NB4 (cell line): ENCODE results near the gene CCDC121.

Experiments used
- MYC ChIP-seq: IDR thresholded peaks from 2 replicates; pipeline ENCODE4 v1.6.1; 2011; ENCODE audit warnings: low read depth, low read length
- TF ChIP-seq, protein P1 (sequence below): IDR thresholded peaks from one replicate; pipeline ENCODE4 v1.5.1; 2012; ENCODE audit warnings: low read depth, low read length
- TF ChIP-seq, protein P2 (sequence below): IDR thresholded peaks from 2 replicates; pipeline ENCODE4 v1.6.1; 2011; ENCODE audit warnings: low read depth, low read length

DNA sequence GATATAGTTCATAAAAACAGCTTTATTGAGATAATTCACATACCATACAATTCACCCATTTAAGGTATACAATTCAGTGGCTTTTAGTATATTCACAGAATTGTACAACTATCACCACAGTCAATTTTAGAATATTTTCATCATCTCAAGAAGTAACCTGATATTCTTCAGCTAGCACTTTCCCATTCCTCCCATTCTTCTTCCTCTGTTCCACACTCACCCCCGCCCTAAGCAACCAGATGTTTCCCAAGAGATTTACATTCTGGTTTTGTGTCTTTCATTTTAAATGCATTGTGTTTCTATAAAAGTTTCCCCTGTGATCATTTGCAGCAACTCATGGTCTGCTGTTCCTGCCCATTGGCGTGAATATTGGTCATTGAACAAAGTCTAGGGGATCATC is 5.5 kb upstream of the CCDC121 start:
- TF ChIP-seq, protein P1, sequence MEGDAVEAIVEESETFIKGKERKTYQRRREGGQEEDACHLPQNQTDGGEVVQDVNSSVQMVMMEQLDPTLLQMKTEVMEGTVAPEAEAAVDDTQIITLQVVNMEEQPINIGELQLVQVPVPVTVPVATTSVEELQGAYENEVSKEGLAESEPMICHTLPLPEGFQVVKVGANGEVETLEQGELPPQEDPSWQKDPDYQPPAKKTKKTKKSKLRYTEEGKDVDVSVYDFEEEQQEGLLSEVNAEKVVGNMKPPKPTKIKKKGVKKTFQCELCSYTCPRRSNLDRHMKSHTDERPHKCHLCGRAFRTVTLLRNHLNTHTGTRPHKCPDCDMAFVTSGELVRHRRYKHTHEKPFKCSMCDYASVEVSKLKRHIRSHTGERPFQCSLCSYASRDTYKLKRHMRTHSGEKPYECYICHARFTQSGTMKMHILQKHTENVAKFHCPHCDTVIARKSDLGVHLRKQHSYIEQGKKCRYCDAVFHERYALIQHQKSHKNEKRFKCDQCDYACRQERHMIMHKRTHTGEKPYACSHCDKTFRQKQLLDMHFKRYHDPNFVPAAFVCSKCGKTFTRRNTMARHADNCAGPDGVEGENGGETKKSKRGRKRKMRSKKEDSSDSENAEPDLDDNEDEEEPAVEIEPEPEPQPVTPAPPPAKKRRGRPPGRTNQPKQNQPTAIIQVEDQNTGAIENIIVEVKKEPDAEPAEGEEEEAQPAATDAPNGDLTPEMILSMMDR: no peak
- TF ChIP-seq MYC: no peak
- TF ChIP-seq, protein P2, sequence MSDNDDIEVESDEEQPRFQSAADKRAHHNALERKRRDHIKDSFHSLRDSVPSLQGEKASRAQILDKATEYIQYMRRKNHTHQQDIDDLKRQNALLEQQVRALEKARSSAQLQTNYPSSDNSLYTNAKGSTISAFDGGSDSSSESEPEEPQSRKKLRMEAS: no peak
